GM18873 (cell line): ENCODE data around the gene TLR7.

Source experiments
- ATAC-seq: cut with Tn5 transposase; IDR thresholded peaks from one replicate; pipeline ENCODE4 v1.9.1; 2021; ENCODE audit warnings: mild to moderate bottlenecking, moderate library complexity, moderate number of reproducible peaks; ENCODE audit not compliant: unreplicated experiment, low FRiP score

The TLR7 gene

DNA sequence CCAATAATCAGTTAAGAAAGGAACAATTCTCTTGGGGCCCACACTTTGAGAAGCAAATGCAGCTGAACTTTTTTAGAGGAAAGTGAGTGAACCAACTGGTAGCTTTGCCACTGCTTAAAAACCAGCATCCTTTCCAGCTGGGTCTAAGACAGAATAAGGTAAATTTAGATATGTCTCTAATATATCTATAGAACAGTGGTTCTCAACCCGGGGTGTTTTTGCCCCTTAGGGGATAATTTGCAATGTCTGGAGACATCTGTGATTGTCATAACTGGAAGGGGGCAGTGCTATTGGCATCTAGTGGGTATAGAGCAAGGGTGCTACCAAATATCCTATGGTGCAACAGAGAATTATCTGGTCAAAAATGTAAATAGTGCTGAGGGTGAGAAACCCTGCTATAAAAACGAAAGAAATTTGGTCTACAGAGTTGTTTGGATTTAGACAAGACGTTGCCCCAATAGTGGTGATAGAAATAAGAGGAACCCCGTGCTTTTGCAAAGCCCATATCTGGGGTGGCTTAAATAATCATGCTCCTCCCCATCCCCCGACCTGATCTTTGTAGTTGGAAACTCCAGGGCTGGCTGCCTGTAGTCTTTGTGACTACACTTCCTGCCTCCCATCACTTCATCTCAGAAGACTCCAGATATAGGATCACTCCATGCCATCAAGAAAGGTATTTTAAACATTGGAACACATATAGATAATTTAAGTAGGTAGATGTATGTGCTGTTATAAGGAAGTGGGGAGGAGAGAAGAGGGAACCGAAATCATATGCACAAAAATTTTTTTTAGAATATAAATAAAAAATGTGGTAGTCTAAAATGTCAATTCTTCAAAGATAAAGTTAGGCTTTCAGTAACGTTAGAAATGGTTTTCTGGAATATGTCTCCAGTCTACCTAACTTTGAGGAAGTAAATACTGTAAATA lies at the start of gene TLR7:
TLR7 (plus strand) TSS at position 622 of the 927 bp plus-strand sequence. CDS start 507 bp downstream, outside the sequence.
- no peak for ATAC-seq

GRCh38 chrX:12817528-12817927 lies 49.3 kb upstream of the TLR7 start:
- no peak for ATAC-seq

DNA sequence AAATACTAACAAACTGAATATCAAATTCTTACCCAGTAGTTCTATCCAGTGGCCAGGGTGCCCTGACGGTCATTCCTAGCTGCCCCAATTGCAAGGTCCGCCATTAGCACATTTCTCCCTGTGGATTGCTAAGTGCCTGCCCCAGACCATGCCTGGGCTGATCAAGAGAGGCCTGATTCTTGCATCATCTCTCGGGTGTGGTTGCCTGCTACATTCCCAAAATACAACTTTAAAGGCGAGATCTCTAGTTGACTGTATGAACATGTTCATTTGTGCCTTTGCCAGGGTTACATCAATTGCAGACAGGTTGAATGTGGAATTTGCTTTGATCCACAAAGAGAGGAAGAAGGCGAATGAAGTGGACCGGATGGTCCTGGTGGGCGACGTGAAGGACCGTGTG lies 47.6 kb upstream of the TLR7 start:
- no peak for ATAC-seq

- no peak for ATAC-seq
Observed at GRCh38 chrX:12820737-12821136, 46.1 kb upstream of the TLR7 start.

GRCh38 chrX:12824944-12825343 lies 41.9 kb upstream of the TLR7 start:
- ATAC-seq, result no peak

GRCh38 chrX:12825801-12826200 lies 41.1 kb upstream of the TLR7 start:
- ATAC-seq, result no peak

GRCh38 chrX:12843061-12843667 lies 23.7 kb upstream of the TLR7 start:
- ATAC-seq, result no peak

GRCh38 chrX:12843668-12844279 lies 23.1 kb upstream of the TLR7 start:
- peak; percentile 91 for ATAC-seq

DNA sequence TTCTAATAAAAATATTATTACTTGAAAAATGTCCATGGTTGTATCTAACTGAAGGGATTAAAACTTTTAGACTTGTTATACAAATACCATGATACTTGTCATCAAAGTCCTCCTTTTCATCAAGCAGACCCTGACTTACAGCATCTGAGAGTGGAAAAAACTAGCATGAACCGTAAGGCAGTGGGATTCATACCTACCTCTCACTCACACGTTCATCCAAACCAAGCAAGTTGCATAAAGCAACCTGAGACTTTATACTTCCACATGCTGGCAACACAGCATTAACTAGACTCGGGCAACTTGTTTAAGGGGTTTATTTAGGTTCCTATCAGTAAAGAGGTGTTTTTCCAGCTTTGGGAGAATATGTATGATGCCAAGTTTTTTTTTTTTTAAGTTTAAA lies 22.6 kb upstream of the TLR7 start:
- no peak for ATAC-seq

DNA sequence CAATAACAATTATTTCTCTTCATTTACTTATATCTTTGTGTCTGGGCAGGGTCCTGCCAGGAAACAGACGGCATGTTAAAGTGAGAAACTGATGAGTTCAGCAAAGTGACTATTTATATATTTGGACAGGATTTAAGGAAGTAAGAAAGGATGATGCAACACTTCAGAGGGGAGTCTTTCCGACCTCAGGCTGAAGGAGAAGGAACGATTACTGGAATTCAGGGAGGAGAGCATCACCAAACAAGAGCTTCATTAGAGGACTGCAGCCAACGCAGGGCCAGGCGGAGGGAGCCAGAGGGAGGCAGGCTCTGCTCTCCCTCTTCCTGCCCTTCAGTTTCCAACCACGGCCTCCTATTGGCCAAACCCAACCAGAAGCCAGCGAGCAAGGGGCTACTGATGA lies 1.5 kb upstream of the TLR7 start:
- ATAC-seq, result no peak

DNA sequence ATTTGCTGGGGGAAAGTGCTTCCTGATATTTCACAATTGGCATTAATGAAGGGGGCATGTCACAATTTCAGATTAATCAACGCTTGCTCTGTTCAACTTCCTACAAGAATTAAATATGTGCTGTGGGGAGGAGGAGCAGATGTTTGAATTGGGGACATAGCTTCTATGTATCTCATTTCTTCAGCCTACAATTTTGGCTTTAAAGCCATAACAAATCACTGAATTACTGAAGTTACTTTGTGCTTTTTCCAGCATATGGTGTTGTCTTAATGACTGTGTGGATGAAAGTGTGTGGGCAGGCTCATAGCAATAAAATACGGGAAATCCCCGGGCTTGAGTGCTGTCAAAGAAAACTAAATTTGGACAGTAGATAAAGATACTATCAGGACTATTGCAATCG lies 813 bp downstream of the TLR7 start:
- no peak for ATAC-seq

DNA sequence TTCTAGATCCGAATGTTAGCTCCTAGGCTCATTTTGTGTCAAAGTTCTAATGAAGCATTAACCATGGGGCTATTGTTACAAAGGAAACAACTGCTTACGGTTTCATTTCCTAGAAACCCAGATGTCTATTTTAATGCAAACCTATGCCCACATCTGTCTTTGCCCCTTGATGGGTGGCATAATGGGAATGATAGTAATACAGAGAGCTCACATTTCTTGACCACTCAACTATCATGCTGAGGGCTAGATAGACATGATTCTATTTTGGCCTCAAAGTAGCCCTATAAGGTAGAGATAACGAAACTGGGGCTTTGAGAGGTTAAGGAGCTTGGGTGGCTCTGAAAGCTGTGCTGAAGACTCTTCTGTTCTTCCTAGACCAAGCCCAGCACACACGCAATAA lies 1.9 kb downstream of the TLR7 start:
- peak; percentile 75 for ATAC-seq

DNA sequence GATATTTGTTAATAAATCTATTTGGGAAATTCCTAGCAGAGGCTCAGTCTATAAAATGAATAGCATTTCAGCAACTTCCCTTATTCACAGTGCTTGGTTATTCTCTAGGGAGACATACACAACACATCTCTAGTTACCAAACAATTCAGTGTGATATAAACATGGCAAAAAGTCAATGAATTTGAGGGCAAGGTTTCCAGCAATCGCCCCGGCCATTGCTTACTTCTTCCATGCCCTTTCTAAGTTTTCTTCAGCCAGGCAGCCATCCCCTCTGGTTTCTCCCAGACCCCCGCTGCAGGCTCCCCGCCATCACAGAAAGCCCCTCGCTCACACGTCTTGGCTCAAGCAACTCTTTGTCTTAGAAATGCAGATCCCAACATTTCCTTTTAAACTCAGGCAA lies 4.4 kb downstream of the TLR7 start:
- ATAC-seq, result no peak

GRCh38 chrX:12872741-12873140 lies 5.9 kb downstream of the TLR7 start:
- ATAC-seq, result no peak

- no peak for ATAC-seq
Observed at GRCh38 chrX:12874581-12874980, 7.7 kb downstream of the TLR7 start.

GRCh38 chrX:12877386-12877785 lies 10.5 kb downstream of the TLR7 start:
- ATAC-seq, result no peak

- ATAC-seq, result no peak
Observed at GRCh38 chrX:12878536-12878935, 11.7 kb downstream of the TLR7 start.

DNA sequence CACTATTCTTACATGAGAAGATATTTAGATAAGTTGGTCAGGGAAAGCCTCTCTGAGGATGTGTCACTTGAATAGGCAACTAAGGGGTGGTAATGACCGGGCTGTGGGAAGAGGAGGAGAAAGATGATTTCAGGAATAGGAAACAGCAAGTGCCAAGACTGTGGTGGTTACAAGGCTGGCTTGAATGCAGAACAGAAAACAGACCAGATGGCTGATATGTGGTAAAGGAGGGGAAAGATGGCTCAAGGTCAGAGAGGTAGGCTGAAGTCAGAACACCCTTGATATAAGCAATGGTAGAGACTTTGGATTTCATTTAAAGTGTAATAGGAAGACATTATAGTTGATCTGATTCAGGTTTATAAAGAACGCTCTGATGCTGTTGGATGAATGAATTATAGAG lies 15.0 kb downstream of the TLR7 start:
- no peak for ATAC-seq

- ATAC-seq, result no peak
Observed at GRCh38 chrX:12885508-12885907, 18.6 kb downstream of the TLR7 start.

GRCh38 chrX:12886545-12886944 lies 19.7 kb downstream of the TLR7 start:
- no peak for ATAC-seq

DNA sequence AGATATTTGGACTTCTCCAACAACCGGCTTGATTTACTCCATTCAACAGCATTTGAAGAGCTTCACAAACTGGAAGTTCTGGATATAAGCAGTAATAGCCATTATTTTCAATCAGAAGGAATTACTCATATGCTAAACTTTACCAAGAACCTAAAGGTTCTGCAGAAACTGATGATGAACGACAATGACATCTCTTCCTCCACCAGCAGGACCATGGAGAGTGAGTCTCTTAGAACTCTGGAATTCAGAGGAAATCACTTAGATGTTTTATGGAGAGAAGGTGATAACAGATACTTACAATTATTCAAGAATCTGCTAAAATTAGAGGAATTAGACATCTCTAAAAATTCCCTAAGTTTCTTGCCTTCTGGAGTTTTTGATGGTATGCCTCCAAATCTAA lies 20.3 kb downstream of the TLR7 start:
- ATAC-seq, result no peak
